ENCODE measurements around the gene MVB12B.

Gene MVB12B

GRCh38 chr9:126420643-126421564 is 94.3 kb downstream of the MVB12B start:
- H3K9me3 ChIP-seq (ENCODE audit: low read depth, low read length), result no peaks in the 10 kb centered on the region
- TF ChIP-seq POLR2AphosphoS5 (IDR thresholded peaks at IDR 0.05; ENCODE audit: borderline replicate concordance, low read depth, low read length), result no peak
- no peak for TF ChIP-seq EZH2 (IDR thresholded peaks at IDR 0.05)
- TF ChIP-seq FOXP2 (optimal IDR thresholded peaks at IDR 0.05; ENCODE audit: control extremely low read depth, extremely low read length, insufficient read depth), result no peak
- H3K9ac ChIP-seq (ENCODE audit: insufficient read length), result no peak overlapping the region
- H3K4me3 ChIP-seq, result no peak overlapping the region
- no peak for DNase-seq (ENCODE audit: low read depth, low spot score)
- H3K27ac ChIP-seq, result no peak overlapping the region
- no peaks in the 10 kb centered on the region for H3K36me3 ChIP-seq (ENCODE audit: insufficient read depth, low read length)

DNA sequence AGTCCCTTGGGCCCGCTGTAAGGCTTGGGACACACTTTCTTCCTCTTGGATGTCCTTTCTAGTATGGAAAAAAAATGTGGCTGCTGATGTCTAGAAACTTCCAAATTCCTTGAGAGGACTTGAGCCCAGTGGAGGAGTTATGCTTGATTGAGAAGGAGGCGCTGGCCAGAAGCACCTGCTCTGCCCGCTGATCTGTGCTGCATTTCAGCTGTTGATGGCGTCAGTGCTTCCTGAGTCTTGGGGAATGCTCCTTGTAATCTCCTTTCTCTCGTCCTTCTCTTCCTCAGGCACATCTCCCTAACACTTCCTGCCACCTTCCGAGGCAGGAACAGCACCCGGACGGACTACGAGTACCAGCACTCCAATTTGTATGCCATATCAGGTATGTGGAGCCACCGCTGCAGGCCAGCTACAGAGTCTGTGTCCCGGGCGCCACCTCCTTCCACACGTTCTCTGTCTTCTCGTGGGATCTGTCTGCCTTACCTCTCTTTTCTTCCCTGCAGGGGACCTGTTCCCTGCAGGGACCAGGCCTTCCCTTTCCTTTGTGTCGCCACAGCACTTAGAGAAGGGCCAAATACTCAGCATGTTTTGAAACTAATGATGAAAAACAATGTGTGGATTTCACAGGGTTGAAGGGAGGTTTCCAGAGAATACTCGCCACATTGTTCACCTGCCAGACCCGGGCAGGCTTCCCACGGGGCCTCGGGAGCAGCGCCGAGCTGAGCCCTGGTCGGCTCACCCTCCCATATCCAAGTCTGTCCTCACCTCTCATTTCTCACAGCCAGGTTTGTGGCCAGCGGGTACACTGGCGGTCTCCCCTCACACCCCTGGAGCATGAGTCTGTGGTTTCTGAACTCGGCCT is 95.2 kb downstream of the MVB12B start:
- H3K9me3 ChIP-seq (ENCODE audit: low read depth, low read length), result no peaks in the 10 kb centered on the region
- no peak for DNase-seq (ENCODE audit: low read depth, low spot score)
- H3K36me3 ChIP-seq (ENCODE audit: insufficient read depth, low read length), result no peaks in the 10 kb centered on the region
- H3K4me3 ChIP-seq, result no peak overlapping the region
- TF ChIP-seq POLR2AphosphoS5 (IDR thresholded peaks at IDR 0.05; ENCODE audit: borderline replicate concordance, low read depth, low read length) (no peak), EZH2 (IDR thresholded peaks at IDR 0.05) (no peak), FOXP2 (optimal IDR thresholded peaks at IDR 0.05; ENCODE audit: control extremely low read depth, extremely low read length, insufficient read depth) (no peak)
- no peak overlapping the region for H3K9ac ChIP-seq (ENCODE audit: insufficient read length)
- H3K27ac ChIP-seq, result no peak overlapping the region

DNA sequence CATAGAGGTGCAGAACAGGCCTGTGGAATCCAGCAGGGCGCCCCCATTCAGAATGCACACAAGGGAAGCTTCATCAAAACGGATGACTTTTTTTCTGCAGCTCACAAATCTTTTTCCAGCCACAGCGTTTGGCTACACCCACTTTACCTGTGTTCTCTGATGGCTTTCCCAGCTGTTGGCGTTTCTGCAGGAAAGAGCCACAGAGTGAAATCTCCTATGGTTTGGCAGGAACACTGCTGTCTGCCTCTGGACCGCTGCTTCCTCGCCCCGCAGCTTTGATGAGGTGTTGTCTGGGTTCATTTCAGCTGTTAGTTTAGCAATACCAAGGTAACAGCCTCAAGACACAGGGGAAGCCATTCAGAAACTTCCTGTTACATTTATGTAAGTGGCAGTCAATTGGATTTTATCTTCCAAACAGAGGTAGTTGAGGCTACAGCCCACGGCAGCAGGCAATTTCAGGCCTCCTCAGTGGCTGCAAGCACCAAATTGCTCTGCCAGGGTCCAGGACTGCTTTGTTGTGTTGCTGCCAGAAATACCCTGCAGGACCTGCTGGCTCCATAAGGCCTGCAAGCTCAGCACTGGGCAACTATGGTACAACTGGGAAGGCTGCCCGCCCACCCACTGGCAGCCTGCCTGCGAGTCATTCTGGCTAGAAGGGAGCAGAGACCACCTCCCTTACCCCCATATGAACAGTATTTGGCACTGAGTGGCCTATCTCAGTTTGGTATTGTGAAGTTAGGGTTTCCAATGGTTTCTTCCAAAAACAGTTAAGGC is 96.7 kb downstream of the MVB12B start:
- no peak overlapping the region for H3K27ac ChIP-seq
- H3K4me3 ChIP-seq, result no peak overlapping the region
- no peak overlapping the region for H3K9ac ChIP-seq (ENCODE audit: insufficient read length)
- no peaks in the 10 kb centered on the region for H3K9me3 ChIP-seq (ENCODE audit: low read depth, low read length)
- TF ChIP-seq EZH2 (IDR thresholded peaks at IDR 0.05), result no peak
- no peak for TF ChIP-seq FOXP2 (optimal IDR thresholded peaks at IDR 0.05; ENCODE audit: control extremely low read depth, extremely low read length, insufficient read depth)
- TF ChIP-seq POLR2AphosphoS5 (IDR thresholded peaks at IDR 0.05; ENCODE audit: borderline replicate concordance, low read depth, low read length), result no peak
- no peaks in the 10 kb centered on the region for H3K36me3 ChIP-seq (ENCODE audit: insufficient read depth, low read length)
- no peak for DNase-seq (ENCODE audit: low read depth, low spot score)

GRCh38 chr9:126423916-126424185 is 97.2 kb downstream of the MVB12B start:
- no peak overlapping the region for H3K4me3 ChIP-seq
- TF ChIP-seq EZH2 (IDR thresholded peaks at IDR 0.05), result no peak
- TF ChIP-seq POLR2AphosphoS5 (IDR thresholded peaks at IDR 0.05; ENCODE audit: borderline replicate concordance, low read depth, low read length), result no peak
- TF ChIP-seq FOXP2 (optimal IDR thresholded peaks at IDR 0.05; ENCODE audit: control extremely low read depth, extremely low read length, insufficient read depth), result no peak
- no peaks in the 10 kb centered on the region for H3K9me3 ChIP-seq (ENCODE audit: low read depth, low read length)
- H3K36me3 ChIP-seq (ENCODE audit: insufficient read depth, low read length), result no peaks in the 10 kb centered on the region
- no peak for DNase-seq (ENCODE audit: low read depth, low spot score)
- H3K9ac ChIP-seq (ENCODE audit: insufficient read length), result no peak overlapping the region
- H3K27ac ChIP-seq, result no peak overlapping the region

- H3K9ac ChIP-seq (ENCODE audit: insufficient read length), result no peak overlapping the region
- no peak for DNase-seq (ENCODE audit: low read depth, low spot score)
- no peak overlapping the region for H3K27ac ChIP-seq
- no peak for TF ChIP-seq POLR2AphosphoS5 (IDR thresholded peaks at IDR 0.05; ENCODE audit: borderline replicate concordance, low read depth, low read length)
- TF ChIP-seq FOXP2 (optimal IDR thresholded peaks at IDR 0.05; ENCODE audit: control extremely low read depth, extremely low read length, insufficient read depth), result no peak
- no peak for TF ChIP-seq EZH2 (IDR thresholded peaks at IDR 0.05)
- H3K36me3 ChIP-seq (ENCODE audit: insufficient read depth, low read length), result no peaks in the 10 kb centered on the region
- no peaks in the 10 kb centered on the region for H3K9me3 ChIP-seq (ENCODE audit: low read depth, low read length)
- H3K4me3 ChIP-seq, result no peak overlapping the region
Measured at GRCh38 chr9:126424511-126424910, 97.9 kb downstream of the MVB12B start.

- no peak overlapping the region for H3K4me3 ChIP-seq
- H3K27ac ChIP-seq, result no peak overlapping the region
- TF ChIP-seq POLR2AphosphoS5 (IDR thresholded peaks at IDR 0.05; ENCODE audit: borderline replicate concordance, low read depth, low read length), result no peak
- TF ChIP-seq FOXP2 (optimal IDR thresholded peaks at IDR 0.05; ENCODE audit: control extremely low read depth, extremely low read length, insufficient read depth), result no peak
- TF ChIP-seq EZH2 (IDR thresholded peaks at IDR 0.05), result no peak
- no peak overlapping the region for H3K9ac ChIP-seq (ENCODE audit: insufficient read length)
- H3K36me3 ChIP-seq (ENCODE audit: insufficient read depth, low read length), result no peaks in the 10 kb centered on the region
- no peak for DNase-seq (ENCODE audit: low read depth, low spot score)
- H3K9me3 ChIP-seq (ENCODE audit: low read depth, low read length), result no peaks in the 10 kb centered on the region
Measured at GRCh38 chr9:126428534-126429175, 102.0 kb downstream of the MVB12B start.

DNA sequence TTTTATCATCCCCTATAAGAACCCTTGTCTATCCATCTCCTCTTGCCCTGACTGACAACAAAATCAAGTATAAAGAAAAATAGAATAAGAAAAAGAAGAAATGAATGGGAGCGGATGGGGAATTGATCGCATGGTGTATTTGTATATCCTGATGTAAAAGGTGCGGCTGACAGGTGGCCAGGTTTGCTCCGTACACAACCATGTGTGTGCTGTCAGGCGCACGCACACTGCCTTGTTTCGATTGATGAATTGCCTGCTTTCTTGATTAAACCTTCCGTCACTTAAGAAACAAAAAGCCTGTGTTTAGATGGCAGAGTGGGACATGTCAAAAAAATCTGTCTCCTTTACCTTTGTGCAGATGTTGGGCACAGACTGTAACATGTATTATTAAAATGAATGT is 102.6 kb downstream of the MVB12B start:
- DNase-seq (ENCODE audit: low read depth, low spot score), result no peak
- H3K9me3 ChIP-seq (ENCODE audit: low read depth, low read length), result no peaks in the 10 kb centered on the region
- no peak overlapping the region for H3K4me3 ChIP-seq
- H3K9ac ChIP-seq (ENCODE audit: insufficient read length), result no peak overlapping the region
- no peak overlapping the region for H3K27ac ChIP-seq
- TF ChIP-seq EZH2 (IDR thresholded peaks at IDR 0.05) (no peak), POLR2AphosphoS5 (IDR thresholded peaks at IDR 0.05; ENCODE audit: borderline replicate concordance, low read depth, low read length) (no peak), FOXP2 (optimal IDR thresholded peaks at IDR 0.05; ENCODE audit: control extremely low read depth, extremely low read length, insufficient read depth) (no peak)
- no peaks in the 10 kb centered on the region for H3K36me3 ChIP-seq (ENCODE audit: insufficient read depth, low read length)
